HG03135 (cell line): Measurements from ENCODE around the gene OR4D9.

ENCODE experiments used
- ATAC-seq: cut with Tn5 transposase; IDR thresholded peaks from one replicate; pipeline ENCODE4 v1.9.1; 2021; ENCODE audit warnings: mild to moderate bottlenecking, moderate library complexity; ENCODE audit not compliant: unreplicated experiment

The OR4D9 gene

DNA sequence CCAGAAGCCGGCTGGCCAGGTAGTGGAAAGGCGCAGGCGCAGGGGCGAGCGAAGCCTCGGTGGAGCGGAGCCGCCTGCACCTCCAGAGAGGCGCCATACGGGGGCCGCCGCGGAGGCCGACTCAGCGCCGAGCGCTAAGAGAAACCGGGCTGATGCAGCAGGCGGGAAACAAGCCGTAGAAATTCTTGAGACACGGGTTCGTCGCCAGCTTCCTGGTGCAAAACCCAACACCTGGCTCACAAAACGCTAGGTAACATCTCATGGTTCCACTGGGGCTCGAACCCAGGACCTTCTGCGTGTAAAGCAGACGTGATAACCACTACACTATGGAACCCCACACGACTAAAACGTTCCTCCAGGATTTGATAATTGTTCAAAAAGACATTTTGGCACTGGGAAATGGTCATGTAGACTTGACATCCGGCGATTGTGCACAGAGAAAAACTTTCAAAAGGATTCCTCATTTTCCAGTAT lies 39.1 kb downstream of the OR4D9 start:
- peak; percentile 88 for ATAC-seq

GRCh38 chr11:59550842-59551658 lies 39.7 kb downstream of the OR4D9 start:
- ATAC-seq = peak; percentile 39

DNA sequence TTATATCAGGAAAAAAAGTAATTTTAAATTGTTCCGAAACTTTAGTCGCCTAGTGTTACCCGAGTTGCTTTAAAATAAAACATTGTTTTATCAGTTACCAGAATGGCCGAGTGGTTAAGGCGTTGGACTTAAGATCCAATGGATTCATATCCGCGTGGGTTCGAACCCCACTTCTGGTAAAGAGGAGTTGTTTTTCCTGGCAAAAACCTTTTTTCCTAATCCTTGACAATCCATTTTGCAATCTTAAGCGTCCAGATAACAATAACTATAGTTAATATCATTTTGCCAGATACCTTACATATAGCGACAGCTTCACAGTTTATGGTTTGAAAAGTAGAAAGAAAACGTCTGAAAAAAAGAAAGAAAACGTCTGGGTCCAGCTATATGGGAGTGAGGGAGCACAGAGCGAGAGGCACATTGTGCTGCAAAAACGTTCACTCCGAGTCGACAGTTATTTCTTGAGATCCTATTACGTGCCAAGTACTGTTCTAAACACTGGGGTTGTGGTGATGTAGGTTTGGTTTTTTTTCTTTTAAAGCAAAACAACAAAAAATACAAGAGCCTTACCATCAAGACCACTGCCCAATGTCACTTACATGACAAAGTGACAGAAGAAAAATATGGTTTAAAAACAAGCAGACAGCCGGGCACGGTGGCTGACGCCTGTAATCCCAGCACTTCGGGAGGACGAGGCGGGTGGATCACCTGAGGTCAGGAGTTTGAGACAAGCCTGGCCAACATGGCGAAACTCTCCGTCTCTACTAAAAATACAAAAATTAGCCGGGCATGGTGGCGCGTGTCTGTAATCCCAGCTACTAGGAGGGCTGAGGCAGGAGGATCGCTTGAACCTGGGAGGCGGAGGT lies 40.6 kb downstream of the OR4D9 start:
- ATAC-seq = no peak

DNA sequence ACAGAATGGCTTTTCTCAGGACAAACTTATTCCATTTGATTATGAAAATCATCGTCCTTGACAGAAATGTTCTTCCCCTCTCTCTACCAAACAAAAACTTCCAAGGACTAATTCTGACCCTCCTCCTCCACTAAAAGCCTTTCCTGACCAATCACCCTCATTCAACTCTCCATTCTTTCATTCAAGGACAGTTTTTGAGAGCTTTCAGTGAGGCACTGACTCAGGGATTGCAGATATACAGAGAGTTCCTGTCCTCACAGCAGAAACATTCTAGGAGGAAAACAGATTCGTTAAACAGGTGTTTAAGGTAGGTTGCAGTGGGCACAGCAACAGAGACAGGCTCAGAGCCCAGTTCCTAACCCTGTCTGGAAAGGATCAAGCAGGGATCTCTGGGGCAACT lies 41.5 kb downstream of the OR4D9 start:
- ATAC-seq = no peak

DNA sequence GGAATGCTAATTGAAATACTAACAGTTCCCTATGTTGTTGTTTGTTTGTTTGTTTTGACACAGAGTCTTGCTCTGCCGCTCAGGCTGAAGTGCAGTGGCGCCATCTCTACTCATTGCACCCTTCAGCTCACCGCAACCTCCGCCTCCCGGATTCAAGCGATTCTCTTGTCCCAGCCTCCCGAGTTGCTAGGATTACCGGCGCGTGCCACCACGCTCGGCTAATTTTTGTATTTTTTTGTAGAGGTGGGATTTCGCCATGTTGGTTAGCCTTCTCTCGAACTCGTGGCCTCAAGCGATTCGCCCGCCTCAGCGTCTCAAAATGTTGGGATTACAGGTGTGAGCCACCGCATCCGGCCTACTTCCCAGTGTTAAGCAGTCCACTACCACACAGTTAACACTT lies 42.0 kb downstream of the OR4D9 start:
- no peak for ATAC-seq

- no peak for ATAC-seq
Observed at GRCh38 chr11:59555601-59556114, 44.3 kb downstream of the OR4D9 start.

- no peak for ATAC-seq
Observed at GRCh38 chr11:59556115-59556916, 45.0 kb downstream of the OR4D9 start.

DNA sequence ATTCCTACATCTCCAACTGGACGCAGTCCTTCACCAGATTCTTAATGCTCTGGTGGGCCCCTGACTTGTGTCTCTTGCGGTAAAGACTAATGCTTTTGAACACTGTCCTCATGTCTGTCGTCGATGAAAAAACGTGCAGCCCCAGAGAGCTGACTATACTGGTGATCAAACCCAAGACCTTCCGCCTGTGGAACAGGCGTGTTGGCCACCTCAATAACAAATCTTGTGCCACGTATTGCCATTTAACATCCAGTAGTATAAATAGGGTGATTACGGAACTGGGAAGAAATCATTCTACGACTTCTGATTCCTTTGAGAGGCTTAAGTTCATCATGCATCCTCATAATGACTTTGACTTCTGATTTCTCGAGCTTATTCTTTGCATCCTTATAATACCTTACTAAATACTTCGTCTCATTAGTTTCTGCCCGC lies 45.6 kb downstream of the OR4D9 start:
- ATAC-seq = peak; percentile 2

- no peak for ATAC-seq
Observed at GRCh38 chr11:59558270-59558643, 46.9 kb downstream of the OR4D9 start.

DNA sequence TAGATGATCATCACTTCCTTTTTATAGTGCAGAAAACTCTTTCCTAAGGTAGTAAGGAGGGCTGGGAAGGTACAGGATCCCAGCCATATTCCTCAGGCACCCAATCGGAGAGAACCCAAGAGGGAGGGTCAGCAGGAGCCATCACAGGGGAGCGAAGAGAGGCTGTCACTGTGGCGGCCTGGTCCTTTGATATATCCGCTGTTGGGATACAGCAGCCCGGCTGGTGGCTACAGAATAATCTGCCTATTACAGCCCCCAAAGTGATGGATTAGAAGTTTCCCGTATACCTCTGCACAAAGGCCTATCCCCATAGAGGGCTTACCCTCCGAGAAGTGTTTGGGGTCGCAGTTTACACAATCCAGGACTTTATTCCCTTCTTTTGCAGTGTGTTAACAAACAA lies 48.5 kb downstream of the OR4D9 start:
- no peak for ATAC-seq

GRCh38 chr11:59560290-59560701 lies 49.0 kb downstream of the OR4D9 start:
- peak; percentile 29 for ATAC-seq

- ATAC-seq = peak; percentile 37
Observed at GRCh38 chr11:59560702-59561473, 49.5 kb downstream of the OR4D9 start.

- no peak for ATAC-seq
Observed at GRCh38 chr11:59562292-59562691, 51.0 kb downstream of the OR4D9 start.
